GM12872 (cell line): Measurements from ENCODE around the gene FOXO6.

Experiments
- TF ChIP-seq, protein P1 (sequence below): IDR thresholded peaks from 3 replicates; pipeline ENCODE4 v1.5.1; 2011; ENCODE audit warnings: low read depth, mild to moderate bottlenecking, low read length, moderate library complexity; ENCODE audit not compliant: insufficient read depth

The FOXO6 gene

DNA sequence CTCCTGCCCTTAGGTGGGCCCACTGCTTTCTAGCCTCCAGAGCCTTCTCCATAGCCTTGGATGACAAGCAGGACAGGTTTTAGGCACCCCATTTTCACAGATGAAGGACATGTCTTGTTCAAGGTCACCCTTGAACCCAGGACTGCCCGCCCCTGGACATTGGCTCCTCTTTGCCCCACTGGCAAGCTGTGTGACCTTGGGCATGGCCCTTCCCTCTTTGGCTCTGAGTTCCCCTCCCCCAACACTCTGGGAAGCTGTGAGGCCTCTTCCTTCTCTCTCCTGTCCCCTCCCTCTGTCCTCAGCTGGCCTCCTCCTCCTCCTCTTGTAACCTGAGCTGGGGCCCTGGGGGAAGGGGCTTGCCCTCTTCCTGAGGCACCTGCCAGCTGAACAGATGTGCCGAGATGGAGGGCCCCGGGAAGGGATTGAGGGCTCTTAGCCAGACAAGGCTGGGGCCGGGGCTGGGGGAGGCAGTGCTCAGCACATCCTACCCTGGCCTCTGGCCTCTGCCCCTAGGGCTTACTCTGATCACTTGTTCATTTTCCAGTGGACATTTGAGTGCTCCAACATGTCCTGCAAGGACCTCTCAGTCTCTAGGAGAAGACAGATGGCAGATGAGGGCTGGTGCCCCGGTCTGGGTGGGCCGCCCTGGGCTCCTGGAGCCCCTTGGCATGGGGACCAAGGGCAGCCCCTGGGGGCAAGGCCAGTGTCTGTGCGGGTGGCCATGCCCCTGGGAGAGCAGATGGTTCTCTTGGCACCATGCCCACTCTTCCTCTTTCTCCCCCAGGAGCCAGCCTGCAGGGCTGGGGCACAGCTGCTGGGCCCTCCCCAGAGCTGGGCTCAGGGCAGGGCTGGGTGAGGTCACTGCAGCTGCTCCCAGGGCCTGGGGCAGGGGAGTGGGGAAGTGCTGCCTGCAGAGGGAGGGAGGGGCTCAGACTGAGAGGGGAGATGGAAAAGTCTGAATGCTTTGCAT is 10.7 kb downstream of the FOXO6 start:
- TF ChIP-seq, protein P1, sequence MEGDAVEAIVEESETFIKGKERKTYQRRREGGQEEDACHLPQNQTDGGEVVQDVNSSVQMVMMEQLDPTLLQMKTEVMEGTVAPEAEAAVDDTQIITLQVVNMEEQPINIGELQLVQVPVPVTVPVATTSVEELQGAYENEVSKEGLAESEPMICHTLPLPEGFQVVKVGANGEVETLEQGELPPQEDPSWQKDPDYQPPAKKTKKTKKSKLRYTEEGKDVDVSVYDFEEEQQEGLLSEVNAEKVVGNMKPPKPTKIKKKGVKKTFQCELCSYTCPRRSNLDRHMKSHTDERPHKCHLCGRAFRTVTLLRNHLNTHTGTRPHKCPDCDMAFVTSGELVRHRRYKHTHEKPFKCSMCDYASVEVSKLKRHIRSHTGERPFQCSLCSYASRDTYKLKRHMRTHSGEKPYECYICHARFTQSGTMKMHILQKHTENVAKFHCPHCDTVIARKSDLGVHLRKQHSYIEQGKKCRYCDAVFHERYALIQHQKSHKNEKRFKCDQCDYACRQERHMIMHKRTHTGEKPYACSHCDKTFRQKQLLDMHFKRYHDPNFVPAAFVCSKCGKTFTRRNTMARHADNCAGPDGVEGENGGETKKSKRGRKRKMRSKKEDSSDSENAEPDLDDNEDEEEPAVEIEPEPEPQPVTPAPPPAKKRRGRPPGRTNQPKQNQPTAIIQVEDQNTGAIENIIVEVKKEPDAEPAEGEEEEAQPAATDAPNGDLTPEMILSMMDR = no peak

DNA sequence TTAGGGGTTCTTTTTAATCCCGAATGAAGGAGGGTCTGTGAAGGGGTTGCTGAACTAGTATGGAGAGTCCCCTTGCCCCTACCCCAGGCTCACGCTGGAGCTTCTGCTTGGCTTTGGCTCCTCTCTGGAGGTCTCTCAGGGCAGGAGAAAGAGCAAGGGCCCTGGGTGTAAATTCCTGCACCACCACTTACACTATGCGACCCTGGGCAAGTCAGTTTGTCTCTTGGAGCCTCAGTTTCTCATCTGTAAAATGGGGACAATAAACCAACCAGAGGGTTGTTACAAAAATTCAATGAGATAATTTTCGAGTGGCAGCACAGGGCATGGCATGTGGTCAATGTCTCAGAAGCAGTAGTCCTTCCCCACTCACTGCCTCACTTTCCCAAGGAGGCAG is 11.4 kb downstream of the FOXO6 start:
- TF ChIP-seq, protein P1 = no peak

DNA sequence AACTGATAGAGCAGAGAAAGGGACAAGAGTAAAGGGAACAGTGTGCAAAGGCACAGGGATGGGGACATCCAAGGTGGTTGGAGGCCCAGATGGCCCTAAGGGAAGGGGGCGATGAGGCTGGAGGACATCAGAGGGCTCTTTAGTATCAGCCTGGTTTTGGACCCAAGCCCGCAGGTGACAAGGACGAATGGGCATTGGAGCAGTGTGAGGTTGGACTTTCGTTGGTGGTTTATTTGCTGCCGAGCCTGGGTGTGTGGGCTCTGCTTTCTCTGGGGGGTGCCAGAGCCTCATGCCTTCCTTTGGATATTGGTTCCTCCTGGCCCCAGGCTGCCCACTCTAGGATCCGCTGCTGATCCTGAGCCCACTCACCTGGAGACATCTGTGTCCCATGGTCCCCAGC is 12.1 kb downstream of the FOXO6 start:
- TF ChIP-seq, protein P1 = no peak

DNA sequence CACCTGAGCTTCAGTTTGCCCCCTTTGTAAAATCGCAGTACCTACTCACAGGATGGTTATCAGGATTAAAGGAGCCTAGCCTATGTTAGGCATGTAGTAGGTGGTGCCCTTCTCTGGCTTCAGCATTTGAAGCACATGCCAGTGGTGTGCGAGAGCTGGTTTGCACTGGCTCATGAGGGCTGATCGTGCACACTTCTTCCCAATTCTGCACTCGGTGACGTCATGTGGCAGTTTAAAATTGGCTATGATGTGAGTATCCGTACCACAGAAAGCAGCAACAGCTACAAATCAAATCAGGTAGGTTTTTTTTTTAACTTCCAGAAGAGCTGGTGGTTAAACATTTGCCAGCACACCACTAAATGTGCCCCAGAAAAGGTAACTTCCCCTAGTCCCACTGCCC is 13.5 kb downstream of the FOXO6 start:
- TF ChIP-seq, protein P1 = no peak

GRCh38 chr1:41377397-41377796 is 16.2 kb downstream of the FOXO6 start:
- TF ChIP-seq, protein P1 = no peak

DNA sequence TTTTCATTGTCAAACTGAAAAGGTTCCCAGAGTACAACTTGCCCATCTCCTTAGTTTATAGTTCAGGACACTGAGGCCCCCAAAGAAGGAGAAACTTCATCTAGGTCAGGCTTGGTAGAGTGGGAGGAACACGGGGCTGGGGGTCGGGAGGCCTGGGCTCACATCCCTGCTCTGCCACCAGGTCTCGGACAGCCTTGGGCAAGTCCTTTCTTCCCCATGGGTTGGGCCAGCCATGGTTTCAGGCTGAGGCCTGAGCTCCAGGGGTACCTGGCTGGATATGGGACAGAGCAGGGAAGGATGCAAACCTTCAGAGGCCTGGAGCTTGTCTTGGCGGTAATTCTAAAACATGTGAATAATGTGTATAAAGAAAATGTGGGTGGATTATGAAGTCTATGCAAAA is 17.0 kb downstream of the FOXO6 start:
- TF ChIP-seq, protein P1 = no peak

DNA sequence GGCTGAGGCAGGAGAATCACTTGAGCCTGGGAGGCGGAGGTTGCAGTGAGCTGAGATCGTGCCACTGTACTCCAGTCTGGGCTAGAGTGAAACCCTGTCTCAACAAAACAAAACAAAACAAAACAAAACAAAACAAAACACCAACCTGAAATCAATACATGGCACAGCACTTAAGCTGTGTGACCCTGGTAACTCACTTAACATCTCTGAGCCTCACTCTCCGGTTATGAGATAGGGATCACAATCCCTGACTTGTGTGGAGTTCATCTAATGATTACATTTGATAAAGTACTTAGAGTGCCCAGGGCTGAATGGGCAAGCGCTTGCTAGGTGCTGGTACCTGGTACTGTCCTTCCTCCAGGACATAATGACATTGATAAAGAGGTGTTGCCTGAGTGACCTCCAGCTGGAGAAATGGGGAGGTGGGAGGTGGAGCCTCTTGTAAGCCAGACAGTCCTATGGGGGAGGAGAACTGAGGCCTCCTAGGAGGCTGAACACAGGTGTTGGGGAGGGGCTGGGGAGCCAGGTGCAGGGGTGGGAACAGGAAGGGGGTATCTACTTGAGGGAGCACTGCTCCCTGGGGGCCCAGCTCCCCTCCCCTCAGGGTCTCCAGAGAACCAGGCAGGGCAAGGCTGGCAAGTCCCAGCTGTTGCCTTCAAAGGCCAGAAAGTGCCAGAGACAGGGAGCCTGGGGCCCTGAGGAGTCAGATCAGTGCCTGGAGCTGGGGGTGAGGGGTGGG is 17.9 kb downstream of the FOXO6 start:
- TF ChIP-seq, protein P1 = no peak
